ENCODE results near the gene ZNF185.
A peak's percentile ranks its signal among the peaks of the same experiment; 100 is the strongest.

Gene ZNF185

GRCh38 chrX:152917656-152918579 is 20.1 kb downstream of the ZNF185 start:
- DNase-seq (ENCODE audit: low read depth) = no peak

DNA sequence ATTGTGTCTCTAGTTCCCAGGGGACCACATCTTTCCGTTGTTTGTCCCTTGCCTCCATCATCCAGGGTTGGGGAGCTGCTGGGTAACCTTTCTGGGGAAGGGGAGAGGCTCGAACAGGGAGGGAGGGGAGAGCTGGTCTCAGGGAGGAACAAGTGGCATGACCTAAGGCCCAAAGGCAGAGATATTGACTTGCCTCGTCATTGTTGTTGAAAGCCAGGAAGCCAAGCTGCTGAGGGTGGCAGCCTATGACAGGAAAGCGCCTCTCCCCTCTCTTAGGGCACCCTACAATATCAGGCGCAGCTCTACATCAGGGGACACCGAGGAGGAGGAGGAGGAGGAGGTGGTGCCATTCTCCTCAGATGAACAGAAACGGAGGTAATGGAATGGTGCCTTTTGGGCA is 20.8 kb downstream of the ZNF185 start:
- DNase-seq (ENCODE audit: low read depth) = no peak

DNA sequence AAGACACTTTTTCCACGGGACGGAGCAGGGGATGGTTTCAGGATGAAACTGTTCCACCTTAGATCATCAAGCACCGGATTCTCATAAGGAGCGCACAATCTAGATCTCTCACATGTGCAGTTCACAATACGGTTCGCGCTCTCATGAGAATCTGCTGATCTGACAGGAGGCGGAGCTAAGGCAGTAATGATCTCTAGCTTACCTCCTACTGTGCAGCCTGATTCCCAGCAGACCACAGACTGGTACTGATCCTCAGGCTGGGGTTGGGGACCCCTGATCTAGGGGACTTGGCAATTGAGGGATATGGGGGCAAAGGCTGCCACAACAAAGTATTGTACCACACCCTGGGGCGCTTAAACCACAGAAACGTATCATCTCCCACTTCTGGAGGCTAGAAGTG is 25.7 kb downstream of the ZNF185 start:
- DNase-seq (ENCODE audit: low read depth) = no peak

GRCh38 chrX:152925835-152926234 is 28.0 kb downstream of the ZNF185 start:
- no peak for DNase-seq (ENCODE audit: low read depth)

- DNase-seq (ENCODE audit: low read depth) = peak; percentile 17
Measured at GRCh38 chrX:152926279-152926678, 28.4 kb downstream of the ZNF185 start.

- no peak for DNase-seq (ENCODE audit: low read depth)
Measured at GRCh38 chrX:152926923-152927322, 29.1 kb downstream of the ZNF185 start.

DNA sequence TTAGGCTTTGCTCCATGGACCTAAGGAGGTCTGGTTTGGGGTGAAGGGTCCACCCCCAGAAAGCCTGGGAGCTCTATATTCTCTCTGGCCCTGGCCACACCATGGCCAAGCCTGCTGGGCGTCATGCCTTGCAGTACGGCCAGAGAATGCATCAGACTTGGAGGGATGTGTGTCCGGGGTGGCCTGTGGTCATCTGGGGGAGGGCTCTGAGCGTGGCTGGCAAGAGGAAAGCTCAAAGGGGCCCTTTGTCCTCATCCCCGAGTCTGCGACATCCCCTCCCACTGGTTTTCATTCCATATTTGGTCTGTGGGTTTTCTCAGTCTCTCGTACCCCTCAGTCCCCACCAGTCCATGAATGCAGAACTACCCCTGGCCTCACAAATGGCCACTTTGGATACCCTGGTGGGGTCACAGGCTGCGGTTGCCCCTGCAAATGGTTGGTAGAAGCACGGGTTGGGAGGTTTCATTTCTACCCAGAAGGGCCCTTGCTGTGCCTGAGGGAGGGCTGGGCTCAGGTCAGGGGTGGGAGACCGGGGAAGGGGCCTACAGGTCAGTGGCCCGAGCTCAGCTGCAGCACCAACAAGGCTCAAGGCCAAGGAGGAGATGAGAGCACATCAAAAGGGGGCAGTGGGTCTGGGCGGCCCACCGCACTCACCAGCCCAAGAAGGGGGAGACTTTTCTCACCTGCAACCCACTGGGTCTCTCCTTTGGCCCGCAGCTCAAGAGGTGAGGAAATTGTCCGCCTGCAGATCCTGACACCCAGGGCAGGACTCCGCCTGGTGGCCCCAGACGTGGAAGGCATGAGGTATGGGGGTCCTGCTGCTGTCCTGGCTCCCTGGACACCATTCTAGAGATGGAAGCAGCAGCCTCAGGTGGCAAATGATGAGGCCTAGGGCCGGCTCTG is 30.2 kb downstream of the ZNF185 start:
- no peak for DNase-seq (ENCODE audit: low read depth)

DNA sequence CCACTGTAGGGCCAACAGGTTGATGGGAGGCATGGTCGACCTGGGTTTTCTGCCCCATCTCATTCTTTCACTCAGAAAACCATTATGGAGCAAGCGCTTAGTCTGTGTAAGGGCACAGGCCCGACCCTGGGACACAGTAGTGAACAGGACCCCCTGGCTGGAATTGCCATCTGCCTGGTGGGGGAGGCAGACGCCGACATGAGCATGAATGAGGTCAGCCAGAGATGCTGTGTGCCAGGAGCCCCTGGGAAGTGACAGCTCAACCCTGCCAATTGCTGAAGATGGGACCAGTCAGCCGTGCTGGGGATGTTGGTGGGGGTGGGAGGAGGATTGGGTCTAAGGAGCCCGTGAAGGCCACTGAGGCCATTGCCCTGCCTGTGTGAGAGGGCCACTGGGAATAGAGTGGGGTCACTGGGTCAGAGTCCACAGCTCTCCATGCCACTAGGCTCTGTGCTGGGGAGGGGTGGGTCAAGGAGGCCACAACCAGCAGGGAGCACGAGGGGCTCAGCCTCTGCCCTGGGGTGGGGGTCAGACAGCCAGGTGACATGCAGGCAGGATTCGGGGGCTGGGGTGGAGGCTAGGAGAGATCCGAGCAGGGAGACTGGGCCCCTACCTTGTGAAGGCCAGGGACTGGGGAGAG is 31.0 kb downstream of the ZNF185 start:
- DNase-seq (ENCODE audit: low read depth) = no peak

DNA sequence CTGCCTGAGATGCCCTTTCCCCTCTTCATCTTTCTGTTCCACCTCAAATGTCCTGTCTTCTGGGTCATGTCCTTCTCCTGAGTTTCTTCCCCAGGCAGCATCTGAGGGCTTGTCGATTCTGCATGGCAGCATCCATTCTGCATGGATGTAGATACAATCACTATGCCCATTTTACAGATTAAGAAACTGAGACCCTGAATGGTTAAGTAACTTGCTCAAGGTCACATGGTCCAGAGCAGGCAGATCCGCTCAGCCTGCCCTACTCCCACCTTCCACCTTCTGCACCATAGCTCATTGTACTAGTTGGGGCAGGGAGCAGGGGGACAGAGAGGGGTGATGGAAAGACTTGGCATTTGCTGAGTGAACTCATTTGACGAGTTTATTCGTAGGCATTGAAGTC is 32.0 kb downstream of the ZNF185 start:
- DNase-seq (ENCODE audit: low read depth) = no peak

- DNase-seq (ENCODE audit: low read depth) = no peak
Measured at GRCh38 chrX:152930516-152930915, 32.6 kb downstream of the ZNF185 start.

- no peak for DNase-seq (ENCODE audit: low read depth)
Measured at GRCh38 chrX:152932144-152932543, 34.3 kb downstream of the ZNF185 start.

- no peak for DNase-seq (ENCODE audit: low read depth)
Measured at GRCh38 chrX:152932598-152933175, 34.8 kb downstream of the ZNF185 start.

GRCh38 chrX:152936306-152936705 is 38.4 kb downstream of the ZNF185 start:
- DNase-seq (ENCODE audit: low read depth) = no peak

- no peak for DNase-seq (ENCODE audit: low read depth)
Measured at GRCh38 chrX:152937236-152937635, 39.4 kb downstream of the ZNF185 start.

DNA sequence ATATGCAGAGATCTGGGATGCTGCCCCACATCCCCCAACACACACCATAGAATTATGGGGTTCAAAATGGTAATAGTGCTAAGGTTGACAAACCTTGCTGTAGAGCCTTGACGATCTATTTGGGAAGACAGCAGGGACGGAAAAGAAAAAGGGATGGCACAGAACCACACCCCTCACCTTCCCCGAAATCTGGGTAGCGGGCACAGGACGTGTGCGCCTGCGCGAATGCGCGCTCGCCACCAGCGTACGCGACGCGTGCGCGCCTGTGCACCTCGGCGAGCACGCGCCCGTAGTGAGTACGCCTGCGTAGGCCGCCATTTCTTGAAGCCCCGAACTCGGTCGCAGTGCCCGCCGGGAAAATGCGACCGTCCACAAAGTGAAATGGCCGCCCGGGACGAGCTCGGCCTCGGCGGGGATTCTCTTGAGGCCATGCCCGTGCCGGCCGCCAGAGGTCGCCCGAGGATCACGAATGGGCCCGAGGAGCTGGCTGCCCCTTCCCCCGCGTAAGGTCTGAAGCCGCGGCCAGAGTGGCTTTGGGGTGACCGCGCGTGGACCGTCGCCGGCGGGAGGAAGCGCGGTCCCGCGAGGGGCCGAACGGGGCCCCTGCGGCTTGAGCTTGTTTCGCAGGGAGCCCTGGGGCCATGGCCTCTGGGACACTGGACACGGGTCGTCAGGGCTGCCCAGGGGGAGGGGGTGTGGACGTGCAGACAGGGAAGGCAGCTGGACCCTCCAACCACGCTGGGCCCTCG is 43.6 kb downstream of the ZNF185 start:
- peak; percentile 83 for DNase-seq (ENCODE audit: low read depth)

DNA sequence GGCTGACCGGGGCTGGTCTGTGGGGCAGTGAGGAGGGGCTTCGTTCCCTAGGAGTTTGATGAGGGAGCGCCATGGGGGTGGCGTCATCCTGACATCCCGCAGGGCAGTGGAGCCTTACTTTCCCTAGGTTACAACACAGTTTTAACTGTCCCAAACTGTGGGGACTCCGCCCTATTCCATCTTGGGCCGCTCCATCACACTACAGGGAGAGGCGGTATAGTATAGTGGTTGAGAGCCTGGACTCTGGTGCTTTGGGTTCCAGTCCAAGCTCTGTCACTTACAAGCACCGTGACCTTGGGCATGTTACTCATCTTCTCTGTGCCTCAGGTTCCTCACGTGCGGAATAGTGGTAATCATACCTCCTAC is 44.2 kb downstream of the ZNF185 start:
- DNase-seq (ENCODE audit: low read depth) = no peak

DNA sequence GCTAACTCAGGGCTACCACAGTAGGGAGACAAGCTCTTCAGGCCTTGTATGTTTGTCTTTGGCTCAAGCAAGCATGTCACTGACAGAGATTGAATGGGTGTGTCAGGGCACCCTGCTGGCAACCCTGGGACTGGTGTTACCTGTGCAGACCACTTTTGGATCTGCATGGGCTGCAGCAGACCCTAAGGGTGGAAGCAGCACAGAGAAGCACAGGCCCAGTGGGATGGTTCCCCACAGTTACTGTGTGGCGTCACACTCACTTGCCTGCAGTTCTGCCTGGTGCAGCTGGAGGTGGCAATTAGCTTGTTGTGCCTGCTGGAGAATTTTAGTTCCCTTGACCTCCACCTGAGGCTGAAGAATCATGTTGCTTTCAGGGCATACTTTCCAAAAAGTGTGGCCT is 46.0 kb downstream of the ZNF185 start:
- DNase-seq (ENCODE audit: low read depth) = no peak

DNA sequence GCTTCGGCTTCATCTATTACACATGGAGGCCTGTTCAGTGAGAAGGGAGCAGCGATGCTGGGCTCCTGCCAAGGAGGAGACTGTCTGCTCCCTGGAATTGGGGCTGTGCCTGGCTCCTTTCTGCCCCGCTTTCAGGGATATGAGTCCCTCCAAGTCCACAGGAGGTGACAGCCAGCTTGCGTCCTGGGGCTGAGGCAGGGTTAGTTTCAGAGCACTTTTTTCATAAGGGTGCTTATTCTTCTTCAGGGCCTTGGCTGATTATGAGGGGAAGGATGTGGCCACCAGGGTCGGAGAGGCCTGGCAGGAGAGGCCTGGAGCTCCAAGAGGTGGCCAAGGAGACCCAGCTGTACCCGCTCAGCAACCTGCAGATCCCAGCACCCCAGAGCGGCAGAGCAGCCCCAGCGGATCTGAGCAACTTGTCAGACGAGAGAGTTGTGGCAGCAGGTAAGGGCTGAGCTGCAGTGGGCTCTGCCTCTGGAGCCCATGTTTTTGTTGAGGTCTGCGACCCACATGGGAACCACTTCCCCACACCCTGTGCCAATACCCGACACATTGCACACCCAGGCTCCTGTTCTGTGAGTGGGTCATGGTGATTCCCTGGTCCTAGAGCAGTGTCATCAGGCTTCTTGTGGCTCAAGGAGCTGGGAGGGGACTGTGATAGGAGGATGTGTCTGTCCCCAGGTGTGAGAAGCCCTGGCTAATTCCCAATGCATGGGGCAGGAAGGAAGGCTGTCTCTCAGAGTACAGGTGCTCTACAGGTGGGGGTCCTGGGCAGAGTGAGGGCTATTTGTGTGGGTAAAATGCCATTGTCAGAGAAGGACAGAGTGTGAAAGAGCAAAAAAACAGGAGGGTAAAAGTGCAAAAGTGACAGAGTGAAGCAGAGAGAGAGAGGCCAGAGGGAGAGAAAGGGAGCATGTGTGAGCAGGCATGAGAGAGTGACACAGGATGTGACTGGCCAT is 47.4 kb downstream of the ZNF185 start:
- no peak for DNase-seq (ENCODE audit: low read depth)

DNA sequence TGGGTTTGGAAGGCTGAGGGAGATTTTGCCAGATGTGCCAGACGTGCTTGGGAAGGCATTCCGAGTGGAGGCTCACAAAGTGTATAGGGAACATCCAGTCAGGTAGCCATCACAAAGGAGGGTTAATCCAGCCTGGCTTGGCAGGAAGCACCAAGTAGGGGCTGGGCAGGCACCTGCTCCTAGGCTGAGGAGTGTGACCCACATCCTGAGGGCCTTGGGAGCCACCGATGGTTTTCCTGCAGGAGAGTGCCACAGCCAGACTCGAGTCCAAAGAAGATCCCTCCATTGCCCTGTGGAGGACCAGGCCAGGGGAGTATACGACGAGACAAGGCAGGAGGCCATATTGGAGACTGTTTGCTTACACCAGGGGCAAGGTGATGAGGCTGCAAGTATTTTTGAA is 48.8 kb downstream of the ZNF185 start:
- no peak for DNase-seq (ENCODE audit: low read depth)

Data from activated T-helper 9 cell treated with anti-CD3 and anti-CD28 coated beads, Interleukin-2, amount 50 U/mL, for 16 hours (primary cell).